Prostate gland (tissue), 2 donors: Measurements from ENCODE around the gene SARNP.

Experiments
- CTCF ChIP-seq, 4 experiments: fragments of 200-600 bp in 2 of 4; fragments of 450-650 bp in 2 of 4; sonication (generic) in 2 of 4; IDR thresholded peaks; 1 replicate in 3 of 4; 2 replicates in 1 of 4; pipeline ENCODE4 v1.5.1; 2016 to 2019; ENCODE audit warnings: antibody characterized with exemption in 4 of 4, mild to moderate bottlenecking in 2 of 4, moderate library complexity in 2 of 4
- POLR2A ChIP-seq: fragments of 450-650 bp; IDR thresholded peaks from one replicate; pipeline ENCODE4 v1.6.1; 2016; ENCODE audit warnings: antibody characterized with exemption, mild to moderate bottlenecking
- POLR2AphosphoS5 ChIP-seq: sonication (generic); formaldehyde crosslinking; IDR thresholded peaks from one replicate; pipeline ENCODE4 v1.6.1; 2017; ENCODE audit warnings: antibody characterized with exemption

- TF ChIP-seq POLR2AphosphoS5 = no peak
- no peak for TF ChIP-seq CTCF (IDR thresholded peaks at IDR 0.05)
- TF ChIP-seq POLR2A = no peak
Observed at GRCh38 chr12:55849616-55850343, 32.3 kb upstream of the SARNP start.
